ENCODE measurements around the gene GLG1. TPM values are rescaled to one million over a fixed set of nuclear protein-coding genes. Genes with fewer than 3 reads are reported as not detected.

The GLG1 gene
- total RNA-seq, 1 donor from 2014 or later: 153 TPM

- H3K4me1 ChIP-seq (ENCODE audit: insufficient read depth, low read length): no peaks in the 10 kb centered on the region
- no peak overlapping the region for H2AFZ ChIP-seq (ENCODE audit: low read depth, low read length)
- H3K36me3 ChIP-seq (ENCODE audit: insufficient read depth, low read length): peaks cover 69% of the 10 kb centered on the region
- Mint-ChIP-seq H3K27ac (ENCODE audit: unreplicated experiment) (no peak overlapping the region), H3K4me3 (ENCODE audit: unreplicated experiment) (no peak overlapping the region), H3K4me1 (ENCODE audit: low read depth, unreplicated experiment) (peaks cover 2% of the 10 kb centered on the region), H3K27me3 (ENCODE audit: low read depth, unreplicated experiment) (no peaks in the 10 kb centered on the region), H3K9me3 (ENCODE audit: unreplicated experiment) (no peaks in the 10 kb centered on the region), H3K36me3 (ENCODE audit: low read depth, unreplicated experiment) (peaks cover 36% of the 10 kb centered on the region)
- H3K4me3 ChIP-seq (ENCODE audit: insufficient read depth, low read depth, low read length): no peak overlapping the region
- H3K27ac ChIP-seq (ENCODE audit: low read depth, low read length): no peak overlapping the region
- no peaks in the 10 kb centered on the region for H3K79me2 ChIP-seq (ENCODE audit: insufficient read depth, low read length)
- FAIRE-seq (no peak), DNase-seq (ENCODE audit: low read depth) (no peak)
- no peak for TF ChIP-seq CTCF (IDR thresholded peaks at IDR 0.05; ENCODE audit: insufficient read depth, low read depth, low read length)
- no peak for TF ChIP-seq EZH2 (IDR thresholded peaks at IDR 0.05; ENCODE audit: insufficient read depth, low read length)
- H3K9ac ChIP-seq (ENCODE audit: low read length): no peak overlapping the region
- no peaks in the 10 kb centered on the region for H3K9me3 ChIP-seq (ENCODE audit: insufficient read depth, low read depth, low read length)
- H4K20me1 ChIP-seq (ENCODE audit: insufficient read depth, low read length): peaks cover 8% of the 10 kb centered on the region
- no peaks in the 10 kb centered on the region for H3K27me3 ChIP-seq (ENCODE audit: insufficient read depth, low read length)
- H3K4me2 ChIP-seq (ENCODE audit: low read length): no peak overlapping the region
Measured at GRCh38 chr16:74465851-74466685, 140.8 kb downstream of the GLG1 start.

GRCh38 chr16:74465281-74465680 lies 141.6 kb downstream of the GLG1 start:
- H3K36me3 Mint-ChIP-seq (ENCODE audit: low read depth, unreplicated experiment): peaks cover 40% of the 10 kb centered on the region
- no peaks in the 10 kb centered on the region for H3K27me3 Mint-ChIP-seq (ENCODE audit: low read depth, unreplicated experiment)
- Histone ChIP-seq H3K9me3 (ENCODE audit: insufficient read depth, low read depth, low read length) (no peaks in the 10 kb centered on the region), H4K20me1 (ENCODE audit: insufficient read depth, low read length) (peaks cover 8% of the 10 kb centered on the region), H3K27me3 (ENCODE audit: insufficient read depth, low read length) (no peaks in the 10 kb centered on the region), H3K9ac (ENCODE audit: low read length) (no peak overlapping the region), H2AFZ (ENCODE audit: low read depth, low read length) (no peak overlapping the region), H3K4me1 (ENCODE audit: insufficient read depth, low read length) (no peaks in the 10 kb centered on the region), H3K36me3 (ENCODE audit: insufficient read depth, low read length) (peaks cover 73% of the 10 kb centered on the region), H3K79me2 (ENCODE audit: insufficient read depth, low read length) (no peaks in the 10 kb centered on the region), H3K4me3 (ENCODE audit: insufficient read depth, low read depth, low read length) (no peak overlapping the region), H3K27ac (ENCODE audit: low read depth, low read length) (no peak overlapping the region), H3K4me2 (ENCODE audit: low read length) (no peak overlapping the region)
- H3K4me1 Mint-ChIP-seq (ENCODE audit: low read depth, unreplicated experiment): peaks cover 2% of the 10 kb centered on the region
- no peak for DNase-seq (ENCODE audit: low read depth)
- no peaks in the 10 kb centered on the region for H3K9me3 Mint-ChIP-seq (ENCODE audit: unreplicated experiment)
- no peak overlapping the region for H3K27ac Mint-ChIP-seq (ENCODE audit: unreplicated experiment)
- TF ChIP-seq CTCF (IDR thresholded peaks at IDR 0.05; ENCODE audit: insufficient read depth, low read depth, low read length): no peak
- FAIRE-seq: no peak
- H3K4me3 Mint-ChIP-seq (ENCODE audit: unreplicated experiment): no peak overlapping the region

- Mint-ChIP-seq H3K9me3 (ENCODE audit: unreplicated experiment) (no peaks in the 10 kb centered on the region), H3K36me3 (ENCODE audit: low read depth, unreplicated experiment) (peaks cover 37% of the 10 kb centered on the region), H3K4me3 (ENCODE audit: unreplicated experiment) (no peak overlapping the region), H3K4me1 (ENCODE audit: low read depth, unreplicated experiment) (peaks cover 2% of the 10 kb centered on the region), H3K27ac (ENCODE audit: unreplicated experiment) (no peak overlapping the region), H3K27me3 (ENCODE audit: low read depth, unreplicated experiment) (no peaks in the 10 kb centered on the region)
- Histone ChIP-seq H2AFZ (ENCODE audit: low read depth, low read length) (no peak overlapping the region), H3K27ac (ENCODE audit: low read depth, low read length) (no peak overlapping the region), H3K27me3 (ENCODE audit: insufficient read depth, low read length) (no peaks in the 10 kb centered on the region), H3K4me3 (ENCODE audit: insufficient read depth, low read depth, low read length) (no peak overlapping the region), H3K4me2 (ENCODE audit: low read length) (no peak overlapping the region), H3K9me3 (ENCODE audit: insufficient read depth, low read depth, low read length) (no peaks in the 10 kb centered on the region), H3K79me2 (ENCODE audit: insufficient read depth, low read length) (no peaks in the 10 kb centered on the region), H3K36me3 (ENCODE audit: insufficient read depth, low read length) (peaks cover 63% of the 10 kb centered on the region), H3K9ac (ENCODE audit: low read length) (no peak overlapping the region), H3K4me1 (ENCODE audit: insufficient read depth, low read length) (no peaks in the 10 kb centered on the region), H4K20me1 (ENCODE audit: insufficient read depth, low read length) (peaks cover 8% of the 10 kb centered on the region)
- TF ChIP-seq CTCF (IDR thresholded peaks at IDR 0.05; ENCODE audit: insufficient read depth, low read depth, low read length) (no peak), EZH2 (IDR thresholded peaks at IDR 0.05; ENCODE audit: insufficient read depth, low read length) (no peak)
- FAIRE-seq (no peak), DNase-seq (ENCODE audit: low read depth) (no peak)
Measured at GRCh38 chr16:74463888-74464287, 143.0 kb downstream of the GLG1 start.
